SK-N-SH (cell line): ENCODE measurements around the gene COL28A1. TPM values are rescaled to one million over a fixed set of nuclear protein-coding genes. Genes with fewer than 3 reads are reported as not detected.

Experiments used
- CTCF ChIA-PET: fragments of 300-600, 350-600 bp; formaldehyde crosslinking; extraction: SDS; loops from one replicate; lab custom pipeline; 2021; lab: Yijun Ruan, JAX
- POLR2A ChIA-PET: fragments of 350-600 bp; sonication (Branson Sonifier 250); formaldehyde crosslinking; extraction: SDS; loops from one replicate; lab custom pipeline; 2020; ENCODE audit warnings: antibody characterized with exemption, inconsistent platforms; lab: Yijun Ruan, JAX
- DNase-seq: peaks from one replicate; pipeline ENCODE4 v3.0.0; 2012
- H2AFZ ChIP-seq: fragments of 200-600 bp; sonication (generic); 2 replicates; pipeline ENCODE4 v1.8.1; 2016; ENCODE audit warnings: antibody characterized with exemption, mild to moderate bottlenecking, low read depth
- H3F3A ChIP-seq: fragments of 200-600 bp; sonication (generic); replicated peaks from 2 replicates; pipeline ENCODE3; 2016; ENCODE audit warnings: antibody characterized with exemption, mild to moderate bottlenecking; ENCODE audit not compliant: insufficient read depth
- H3K27ac ChIP-seq, 2 experiments: fragments of 200-500 bp in 1 of 2; fragments of 200-600 bp in 1 of 2; sonication (Bioruptor generic) in 1 of 2; sonication (generic), shearing (Covaris generic) in 1 of 2; 2 replicates each; pipeline versions ENCODE4 v1.5.1 to v1.6.1; 2014 to 2016; ENCODE audit warnings: low read depth in 2 of 2, inconsistent platforms in 1 of 2, low read length in 1 of 2, mild to moderate bottlenecking in 1 of 2, mixed read lengths in 1 of 2
- H3K27me3 ChIP-seq: fragments of 200-600 bp; sonication (generic), shearing (Covaris generic); 2 replicates; pipeline ENCODE4 v1.6.1; 2016; ENCODE audit warnings: mixed run types; ENCODE audit not compliant: insufficient read depth
- H3K36me3 ChIP-seq, 2 experiments: fragments of 200-500 bp in 1 of 2; fragments of 200-600 bp in 1 of 2; sonication (Bioruptor generic) in 1 of 2; sonication (generic) in 1 of 2; replicated peaks in 1 of 2; 2 replicates each; pipeline versions ENCODE3 to v1.5.1; 2014 to 2016; ENCODE audit warnings: low read length in 1 of 2, mild to moderate bottlenecking in 1 of 2; ENCODE audit not compliant: insufficient read depth in 2 of 2, control insufficient read depth in 1 of 2
- H3K4me1 ChIP-seq, 2 experiments: fragments of 200-500 bp in 1 of 2; fragments of 200-600 bp in 1 of 2; sonication (Bioruptor generic) in 1 of 2; sonication (generic), shearing (Covaris generic) in 1 of 2; 2 replicates each; pipeline versions ENCODE4 v1.5.1 to v1.6.1; 2014 to 2016; ENCODE audit warnings: low read depth in 1 of 2, low read length in 1 of 2, mixed run types in 1 of 2; ENCODE audit not compliant: insufficient read depth in 2 of 2, control insufficient read depth in 1 of 2
- H3K4me2 ChIP-seq: fragments of 200-600 bp; sonication (generic), shearing (Covaris generic); 2 replicates; pipeline ENCODE4 v1.6.1; 2017; ENCODE audit warnings: mixed run types
- H3K4me3 ChIP-seq, 2 experiments: fragments of 200-500 bp in 1 of 2; fragments of 200-600 bp in 1 of 2; sonication (Bioruptor generic) in 1 of 2; sonication (generic), shearing (Covaris generic) in 1 of 2; 2 replicates each; pipeline versions ENCODE4 v1.5.1 to v1.8.1; 2014 to 2016; ENCODE audit warnings: low read depth in 2 of 2, inconsistent platforms in 1 of 2, low read length in 1 of 2, mild to moderate bottlenecking in 1 of 2, mixed read lengths in 1 of 2, moderate library complexity in 1 of 2
- H3K79me2 ChIP-seq: fragments of 200-600 bp; sonication (generic); 2 replicates; pipeline ENCODE4 v1.8.1; 2017; ENCODE audit warnings: mild to moderate bottlenecking; ENCODE audit not compliant: insufficient read depth
- H3K9ac ChIP-seq: fragments of 200-600 bp; sonication (generic); 2 replicates; pipeline ENCODE4 v1.6.1; 2017; ENCODE audit warnings: mixed run types
- H3K9me2 ChIP-seq: fragments of 200-600 bp; sonication (generic); 2 replicates; pipeline ENCODE4 v1.6.1; 2017; ENCODE audit warnings: mixed run types
- H3K9me3 ChIP-seq: fragments of 200-600 bp; sonication (generic); 2 replicates; pipeline ENCODE4 v1.6.1; 2017; ENCODE audit warnings: mixed run types, mild to moderate bottlenecking, moderate library complexity
- H4K20me1 ChIP-seq: fragments of 200-600 bp; sonication (generic); 2 replicates; pipeline ENCODE4 v1.6.1; 2017; ENCODE audit warnings: mild to moderate bottlenecking, mixed run types; ENCODE audit not compliant: insufficient read depth
- CHD2 ChIP-seq: fragments of 150-350 bp; IDR thresholded peaks from 2 replicates; pipeline ENCODE4 v1.6.1; 2018; ENCODE audit warnings: low read length; ENCODE audit not compliant: partially characterized antibody
- ELF1 ChIP-seq: IDR thresholded peaks from 2 replicates; pipeline ENCODE4 v1.4.0; 2012
- FOXJ3 ChIP-seq: sonication (generic); formaldehyde crosslinking; IDR thresholded peaks from 2 replicates; pipeline ENCODE4 v1.5.1; 2020; ENCODE audit warnings: mild to moderate bottlenecking, missing genetic modification reagents
- JUND ChIP-seq: IDR thresholded peaks from 2 replicates; pipeline ENCODE4 v1.4.0; 2012
- MEF2A ChIP-seq: IDR thresholded peaks from 2 replicates; pipeline ENCODE4 v1.4.0; 2012; ENCODE audit warnings: low read depth, borderline replicate concordance
- PBX3 ChIP-seq: IDR thresholded peaks from 2 replicates; pipeline ENCODE4; 2012
- RAD21 ChIP-seq: IDR thresholded peaks from 2 replicates; pipeline ENCODE4 v1.6.1; 2012; ENCODE audit warnings: mild to moderate bottlenecking, low read length
- RCOR1 ChIP-seq: fragments of 150-350 bp; IDR thresholded peaks from 2 replicates; pipeline ENCODE4 v1.6.1; 2017; ENCODE audit warnings: antibody characterized with exemption, low read length
- RFX5 ChIP-seq: IDR thresholded peaks from 2 replicates; pipeline ENCODE4 v1.6.1; 2012; ENCODE audit warnings: mild to moderate bottlenecking, improper control_type of control experiment, low read length
- SMC3 ChIP-seq: IDR thresholded peaks from 2 replicates; pipeline ENCODE4 v1.6.1; 2012; ENCODE audit warnings: low read depth, low read length, improper control_type of control experiment
- YY1 ChIP-seq: IDR thresholded peaks from 2 replicates; pipeline ENCODE4 v1.4.0; 2012; ENCODE audit warnings: low read depth, mild to moderate bottlenecking
- WGBS: methylation state at CpG from one replicate; pipeline ENCODE4 v1.1.6; 2017; ENCODE audit warnings: low lambda C conversion rate; 5-methylcytosine and 5-hydroxymethylcytosine counted together
- polyA plus RNA-seq, 3 experiments: library from polyadenylated mRNA; depleted of rRNA; stranded (reverse); fragments of >200 nt; gene quantifications; 2 replicates each; pipeline ENCODE4 v1.2.3, GENCODE V29; 2012

COL28A1 gene
- polyA plus RNA-seq, 1 of the 3 experiments (the other 2 are of a cell fraction): not detected

- no peaks in the 10 kb centered on the region for H3K79me2 ChIP-seq
- ChIA-PET CTCF (interaction anchor here (1.0 to 4.5 kb wide), 2 partner anchors 22 to 97 kb away, joined by 3 to 17 read pairs; no protein-coding TSS in a partner anchor), POLR2A (no interaction called here)
- TF ChIP-seq SMC3: no peak
- no peak for TF ChIP-seq ELF1
- no peaks in the 10 kb centered on the region for H4K20me1 ChIP-seq
- no peaks in the 10 kb centered on the region for H3K4me1 ChIP-seq
- no peak overlapping the region for H3K27ac ChIP-seq
- no peak overlapping the region for H3K9ac ChIP-seq
- H3K4me3 ChIP-seq: no peak overlapping the region
- H3K9me2 ChIP-seq: no peaks in the 10 kb centered on the region
- no peak for DNase-seq
- H3K36me3 ChIP-seq: no peaks in the 10 kb centered on the region
- H3F3A ChIP-seq: no peaks in the 10 kb centered on the region
- no peak overlapping the region for H3K4me2 ChIP-seq
- H2AFZ ChIP-seq: no peak overlapping the region
- no peaks in the 10 kb centered on the region for H3K27me3 ChIP-seq
- no peaks in the 10 kb centered on the region for H3K9me3 ChIP-seq
- 80% methylated on average over 3 of the region's 3 CpGs for WGBS
Observed at GRCh38 chr7:7521259-7521658, 14.4 kb downstream of the COL28A1 start.

- H3K27ac ChIP-seq: no peak overlapping the region
- peak overlapping the region; percentile 29; the same call in 1 of the 2 replicates for H2AFZ ChIP-seq
- H3K4me2 ChIP-seq: no peak overlapping the region
- ChIA-PET CTCF (interaction anchor here (4.5 kb wide), 1 partner anchor 95 kb away, joined by 17 read pairs; no protein-coding TSS in a partner anchor), POLR2A (no interaction called here)
- H3K27me3 ChIP-seq: no peaks in the 10 kb centered on the region
- H3K4me3 ChIP-seq: no peak overlapping the region
- H3K79me2 ChIP-seq: no peaks in the 10 kb centered on the region
- no peaks in the 10 kb centered on the region for H4K20me1 ChIP-seq
- TF ChIP-seq RAD21 (no peak), RFX5 (no peak), CHD2 (no peak), MEF2A (no peak), ELF1 (no peak), JUND (no peak), FOXJ3 (CRISPR knock-in tag) (no peak)
- WGBS: 51% methylated on average over 2 of the region's 2 CpGs
- no peaks in the 10 kb centered on the region for H3K9me2 ChIP-seq
- no peaks in the 10 kb centered on the region for H3K4me1 ChIP-seq
- H3F3A ChIP-seq: no peaks in the 10 kb centered on the region
- no peak overlapping the region for H3K9ac ChIP-seq
- no peak for DNase-seq
- no peaks in the 10 kb centered on the region for H3K36me3 ChIP-seq
- H3K9me3 ChIP-seq: no peaks in the 10 kb centered on the region
Observed at GRCh38 chr7:7519528-7519927, 16.1 kb downstream of the COL28A1 start.

- TF ChIP-seq YY1 (no peak), JUND (no peak), FOXJ3 (CRISPR knock-in tag) (no peak), RCOR1 (no peak), PBX3 (no peak)
- 73% methylated on average over 2 of the region's 2 CpGs for WGBS
- CTCF ChIA-PET: no interaction called here
- Histone ChIP-seq H3K27ac (no peak overlapping the region), H4K20me1 (no peaks in the 10 kb centered on the region), H3K27me3 (no peaks in the 10 kb centered on the region), H3K4me2 (no peak overlapping the region), H3K9me2 (no peaks in the 10 kb centered on the region), H3K4me1 (no peaks in the 10 kb centered on the region), H2AFZ (peak overlapping the region; percentile 29; the same call in 1 of the 2 replicates), H3K9ac (no peak overlapping the region), H3K79me2 (no peaks in the 10 kb centered on the region), H3F3A (no peaks in the 10 kb centered on the region), H3K9me3 (no peaks in the 10 kb centered on the region), H3K36me3 (no peaks in the 10 kb centered on the region), H3K4me3 (no peak overlapping the region)
- POLR2A ChIA-PET: no interaction called here
- no peak for DNase-seq
Observed at GRCh38 chr7:7519056-7519455, 16.6 kb downstream of the COL28A1 start.
